ENCODE measurements around the gene MYO1C. TPM values are rescaled to one million over a fixed set of nuclear protein-coding genes. Genes with fewer than 3 reads are reported as not detected.

MYO1C gene
- total and polyA plus RNA-seq, 9 of the 15 experiments (the other 6 are each of a cell fraction or from before 2014, with no cell fraction given), result 0.46 to 32.5 (median 11.6) TPM

DNA sequence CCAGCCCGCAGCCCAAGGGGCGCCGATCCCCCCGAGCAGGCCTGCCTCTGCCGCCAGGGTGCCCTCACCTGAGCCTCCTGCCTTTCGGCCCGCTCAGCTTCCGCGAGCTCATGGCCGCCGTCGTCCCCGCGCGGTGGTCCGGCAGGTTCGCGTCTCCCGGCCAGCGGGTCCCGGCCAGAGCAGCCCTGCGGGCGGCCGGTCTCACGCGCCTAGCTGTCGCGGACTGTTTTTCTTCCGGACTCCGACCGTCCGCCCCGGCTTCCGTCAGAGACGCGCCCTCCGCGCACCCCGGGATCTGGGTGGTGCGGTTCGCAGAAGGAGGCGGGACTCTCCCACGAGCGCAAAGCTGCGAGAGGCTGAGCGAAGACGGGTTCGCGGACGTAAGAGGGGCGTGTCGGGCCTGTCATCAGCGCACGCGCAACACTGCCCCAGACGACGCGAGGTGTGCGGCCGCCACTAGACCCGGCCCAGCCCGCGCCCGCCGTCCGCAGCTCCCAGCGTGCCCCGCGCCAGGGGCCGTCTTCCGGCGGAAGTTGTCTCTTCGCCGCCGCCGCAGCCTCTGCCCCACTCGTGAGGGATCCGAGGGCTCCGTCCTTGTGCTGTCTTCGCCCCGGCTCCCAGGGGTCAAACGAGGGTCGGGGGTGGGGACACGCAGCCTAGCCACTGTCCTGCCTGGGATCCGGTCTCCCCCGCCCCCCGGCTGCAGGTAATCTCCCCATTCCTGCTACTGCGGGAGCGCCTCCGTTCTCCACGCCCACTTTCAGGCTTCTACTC, 24.1 kb upstream of the MYO1C start, which contains the start of gene INPP5K (continued):
- no peak for TF ChIP-seq ZNF253 (CRISPR knock-in tag; conservative IDR thresholded peaks at IDR 0.05)
- TF ChIP-seq ILK (tag; IDR thresholded peaks at IDR 0.05; ENCODE audit: borderline replicate concordance, low read depth), result no peak
- no peak for TF ChIP-seq HIVEP1 (CRISPR knock-in tag; IDR thresholded peaks at IDR 0.05)
- TF ChIP-seq, protein P1, sequence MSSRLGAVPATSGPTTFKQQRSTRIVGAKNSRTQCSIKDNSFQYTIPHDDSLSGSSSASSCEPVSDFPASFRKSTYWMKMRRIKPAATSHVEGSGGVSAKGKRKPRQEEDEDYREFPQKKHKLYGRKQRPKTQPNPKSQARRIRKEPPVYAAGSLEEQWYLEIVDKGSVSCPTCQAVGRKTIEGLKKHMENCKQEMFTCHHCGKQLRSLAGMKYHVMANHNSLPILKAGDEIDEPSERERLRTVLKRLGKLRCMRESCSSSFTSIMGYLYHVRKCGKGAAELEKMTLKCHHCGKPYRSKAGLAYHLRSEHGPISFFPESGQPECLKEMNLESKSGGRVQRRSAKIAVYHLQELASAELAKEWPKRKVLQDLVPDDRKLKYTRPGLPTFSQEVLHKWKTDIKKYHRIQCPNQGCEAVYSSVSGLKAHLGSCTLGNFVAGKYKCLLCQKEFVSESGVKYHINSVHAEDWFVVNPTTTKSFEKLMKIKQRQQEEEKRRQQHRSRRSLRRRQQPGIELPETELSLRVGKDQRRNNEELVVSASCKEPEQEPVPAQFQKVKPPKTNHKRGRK (tag; IDR thresholded peaks at IDR 0.05), result no peak
- no peak; the same call in none of the 2 replicates for TF ChIP-seq HDAC2 (IDR thresholded peaks at IDR 0.05)
- TF ChIP-seq, protein P2, sequence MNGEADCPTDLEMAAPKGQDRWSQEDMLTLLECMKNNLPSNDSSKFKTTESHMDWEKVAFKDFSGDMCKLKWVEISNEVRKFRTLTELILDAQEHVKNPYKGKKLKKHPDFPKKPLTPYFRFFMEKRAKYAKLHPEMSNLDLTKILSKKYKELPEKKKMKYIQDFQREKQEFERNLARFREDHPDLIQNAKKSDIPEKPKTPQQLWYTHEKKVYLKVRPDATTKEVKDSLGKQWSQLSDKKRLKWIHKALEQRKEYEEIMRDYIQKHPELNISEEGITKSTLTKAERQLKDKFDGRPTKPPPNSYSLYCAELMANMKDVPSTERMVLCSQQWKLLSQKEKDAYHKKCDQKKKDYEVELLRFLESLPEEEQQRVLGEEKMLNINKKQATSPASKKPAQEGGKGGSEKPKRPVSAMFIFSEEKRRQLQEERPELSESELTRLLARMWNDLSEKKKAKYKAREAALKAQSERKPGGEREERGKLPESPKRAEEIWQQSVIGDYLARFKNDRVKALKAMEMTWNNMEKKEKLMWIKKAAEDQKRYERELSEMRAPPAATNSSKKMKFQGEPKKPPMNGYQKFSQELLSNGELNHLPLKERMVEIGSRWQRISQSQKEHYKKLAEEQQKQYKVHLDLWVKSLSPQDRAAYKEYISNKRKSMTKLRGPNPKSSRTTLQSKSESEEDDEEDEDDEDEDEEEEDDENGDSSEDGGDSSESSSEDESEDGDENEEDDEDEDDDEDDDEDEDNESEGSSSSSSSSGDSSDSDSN (IDR thresholded peaks at IDR 0.05; ENCODE audit: borderline replicate concordance in 1 of 2, low read depth in 2 of 2, low read length in 2 of 2), result no peak
- TF ChIP-seq MEIS2 (IDR thresholded peaks at IDR 0.05; ENCODE audit: partially characterized antibody), result peak; percentile 79
- peak in 1 of 3 experiments; percentile 31 for TF ChIP-seq YY1 (IDR thresholded peaks at IDR 0.05; ENCODE audit: borderline replicate concordance in 1 of 3, control insufficient read depth in 1 of 3, extremely low read depth in 1 of 3, insufficient read depth in 3 of 3, insufficient read length in 1 of 3, insufficient replicate concordance in 2 of 3, low read depth in 1 of 3, low read length in 2 of 3)
- TF ChIP-seq, protein P3, sequence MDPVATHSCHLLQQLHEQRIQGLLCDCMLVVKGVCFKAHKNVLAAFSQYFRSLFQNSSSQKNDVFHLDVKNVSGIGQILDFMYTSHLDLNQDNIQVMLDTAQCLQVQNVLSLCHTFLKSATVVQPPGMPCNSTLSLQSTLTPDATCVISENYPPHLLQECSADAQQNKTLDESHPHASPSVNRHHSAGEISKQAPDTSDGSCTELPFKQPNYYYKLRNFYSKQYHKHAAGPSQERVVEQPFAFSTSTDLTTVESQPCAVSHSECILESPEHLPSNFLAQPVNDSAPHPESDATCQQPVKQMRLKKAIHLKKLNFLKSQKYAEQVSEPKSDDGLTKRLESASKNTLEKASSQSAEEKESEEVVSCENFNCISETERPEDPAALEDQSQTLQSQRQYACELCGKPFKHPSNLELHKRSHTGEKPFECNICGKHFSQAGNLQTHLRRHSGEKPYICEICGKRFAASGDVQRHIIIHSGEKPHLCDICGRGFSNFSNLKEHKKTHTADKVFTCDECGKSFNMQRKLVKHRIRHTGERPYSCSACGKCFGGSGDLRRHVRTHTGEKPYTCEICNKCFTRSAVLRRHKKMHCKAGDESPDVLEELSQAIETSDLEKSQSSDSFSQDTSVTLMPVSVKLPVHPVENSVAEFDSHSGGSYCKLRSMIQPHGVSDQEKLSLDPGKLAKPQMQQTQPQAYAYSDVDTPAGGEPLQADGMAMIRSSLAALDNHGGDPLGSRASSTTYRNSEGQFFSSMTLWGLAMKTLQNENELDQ (CRISPR knock-in tag; IDR thresholded peaks at IDR 0.05; ENCODE audit: borderline replicate concordance), result no peak
- TF ChIP-seq POLR2H (tag; IDR thresholded peaks at IDR 0.05; ENCODE audit: low read depth), result 0 out of 2 replicates have a peak, but pooled peaks have one; percentile 20
- no peak for TF ChIP-seq ASH1L (IDR thresholded peaks at IDR 0.05; ENCODE audit: borderline replicate concordance, low read depth, partially characterized antibody)
- TF ChIP-seq ZNF586 (CRISPR knock-in tag; conservative IDR thresholded peaks at IDR 0.05), result no peak
- TF ChIP-seq, protein P4, sequence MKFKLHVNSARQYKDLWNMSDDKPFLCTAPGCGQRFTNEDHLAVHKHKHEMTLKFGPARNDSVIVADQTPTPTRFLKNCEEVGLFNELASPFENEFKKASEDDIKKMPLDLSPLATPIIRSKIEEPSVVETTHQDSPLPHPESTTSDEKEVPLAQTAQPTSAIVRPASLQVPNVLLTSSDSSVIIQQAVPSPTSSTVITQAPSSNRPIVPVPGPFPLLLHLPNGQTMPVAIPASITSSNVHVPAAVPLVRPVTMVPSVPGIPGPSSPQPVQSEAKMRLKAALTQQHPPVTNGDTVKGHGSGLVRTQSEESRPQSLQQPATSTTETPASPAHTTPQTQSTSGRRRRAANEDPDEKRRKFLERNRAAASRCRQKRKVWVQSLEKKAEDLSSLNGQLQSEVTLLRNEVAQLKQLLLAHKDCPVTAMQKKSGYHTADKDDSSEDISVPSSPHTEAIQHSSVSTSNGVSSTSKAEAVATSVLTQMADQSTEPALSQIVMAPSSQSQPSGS (CRISPR knock-in tag; IDR thresholded peaks at IDR 0.05), result no peak
- peak; percentile 83 for TF ChIP-seq CXXC5 (CRISPR knock-in tag; IDR thresholded peaks at IDR 0.05)
- no peak for TF ChIP-seq ZFP1 (CRISPR knock-in tag; IDR thresholded peaks at IDR 0.05)
- no peak for TF ChIP-seq PTBP1 (IDR thresholded peaks at IDR 0.05; ENCODE audit: low read depth, low read length)
